PC-3 (cell line): ENCODE results near the gene TMEM184B. TPM values are rescaled to one million over a fixed set of nuclear protein-coding genes. Genes with fewer than 3 reads are reported as not detected.

Experiments
- ATAC-seq: fragments of 200-7000 bp; cut with Tn5 transposase; 2 replicates; pipeline ENCODE4 v1.9.1; 2020; ENCODE audit warnings: mild to moderate bottlenecking, moderate library complexity
- BruUV-seq: library from RNA; stranded (reverse); fragments of 400-500 nt; replicated peaks from 2 replicates; lab custom pipeline; 2021; lab: Mats Ljungman, UMichigan
- CTCF ChIA-PET: fragments of 300-600 bp; sonication (Branson Sonifier 250); formaldehyde crosslinking; loops from one replicate; lab custom pipeline; 2022; ENCODE audit warnings: antibody characterized with exemption; lab: Charles Lee
- POLR2A ChIA-PET: fragments of 300-600 bp; sonication (Branson Sonifier 250); formaldehyde crosslinking; loops from one replicate; lab custom pipeline; 2022; ENCODE audit warnings: antibody characterized with exemption; ENCODE audit not compliant: unreplicated experiment; lab: Charles Lee
- DNase-seq: peaks from one replicate; pipeline ENCODE4 v3.0.0-alpha.2; 2015
- H2AFZ ChIP-seq: fragments of 300-600 bp; sonication (generic); 2 replicates; pipeline ENCODE4 v1.6.0; 2016; ENCODE audit warnings: antibody characterized with exemption, low read length
- H3F3A ChIP-seq: fragments of 300-600 bp; sonication (generic); one replicate; pipeline ENCODE4 v1.6.0; 2017; ENCODE audit warnings: antibody characterized with exemption, low read length, control low read depth, mild to moderate bottlenecking; ENCODE audit not compliant: unreplicated experiment
- H3K27ac ChIP-seq: fragments of 300-600 bp; sonication (generic); 2 replicates; pipeline ENCODE4 v1.5.1; 2016; ENCODE audit warnings: mild to moderate bottlenecking, low read length
- H3K27me3 ChIP-seq: fragments of 300-600 bp; sonication (generic); 2 replicates; pipeline ENCODE4 v1.6.1; 2016; ENCODE audit warnings: low read length, mixed read lengths
- H3K36me3 ChIP-seq: fragments of 300-600 bp; sonication (generic); 2 replicates; pipeline ENCODE4 v1.6.1; 2016; ENCODE audit warnings: low read depth, mixed run types, low read length, mixed read lengths
- H3K4me1 ChIP-seq: fragments of 300-600 bp; sonication (generic); 2 replicates; pipeline ENCODE4 v1.5.1; 2016; ENCODE audit warnings: low read length; ENCODE audit not compliant: insufficient read depth
- H3K4me2 ChIP-seq: fragments of 300-600 bp; sonication (generic); 2 replicates; pipeline ENCODE4 v1.6.0; 2016; ENCODE audit warnings: low read length
- H3K4me3 ChIP-seq: fragments of 300-600 bp; sonication (generic); 2 replicates; pipeline ENCODE4 v1.5.1; 2016; ENCODE audit warnings: mild to moderate bottlenecking, low read length, mixed read lengths
- H3K79me2 ChIP-seq: fragments of 300-600 bp; sonication (generic); 2 replicates; pipeline ENCODE4 v1.6.1; 2017; ENCODE audit warnings: low read length, mixed read lengths
- H3K9ac ChIP-seq: fragments of 300-600 bp; sonication (generic); 2 replicates; pipeline ENCODE4 v1.6.0; 2016; ENCODE audit warnings: mild to moderate bottlenecking, low read length
- H3K9me2 ChIP-seq: fragments of 300-600 bp; sonication (generic); replicated peaks from 2 replicates; pipeline ENCODE4 v1.6.1; 2016; ENCODE audit warnings: mixed run types, low read length, mixed read lengths
- H3K9me3 ChIP-seq: fragments of 300-600 bp; sonication (generic); 2 replicates; pipeline ENCODE4 v1.6.1; 2016; ENCODE audit warnings: low read length, mixed read lengths
- H4K20me1 ChIP-seq: fragments of 300-600 bp; sonication (generic); 2 replicates; pipeline ENCODE4 v1.6.1; 2016; ENCODE audit warnings: low read length, mixed read lengths
- EZH2 ChIP-seq: fragments of 300-600 bp; sonication (generic); IDR thresholded peaks from one replicate; pipeline ENCODE4 v1.6.1; 2017; ENCODE audit warnings: antibody characterized with exemption, mild to moderate bottlenecking, low read length; ENCODE audit not compliant: unreplicated experiment
- EZH2phosphoT487 ChIP-seq: fragments of 300-600 bp; sonication (generic); IDR thresholded peaks from 2 replicates; pipeline ENCODE4 v1.6.1; 2018; ENCODE audit warnings: mild to moderate bottlenecking, antibody characterized with exemption, low read length, borderline replicate concordance
- intact Hi-C: fragments of 100-400 bp; cut with micrococcal nuclease; formaldehyde crosslinking; loops from 2 replicates; pipeline ENCODE4 v1.9.0; 2023
- total RNA-seq: library from RNA; depleted of rRNA; stranded (reverse); fragments of >200 nt; gene quantifications from 2 replicates; pipeline ENCODE4 v1.2.3, GENCODE V29; 2014
- TF ChIP-seq, protein P1 (sequence below): fragments of 300-600 bp; sonication (generic); conservative IDR thresholded peaks from 2 replicates; pipeline ENCODE4 v1.5.1; 2017; ENCODE audit warnings: antibody characterized with exemption, low read depth, mild to moderate bottlenecking, low read length

Gene TMEM184B
- total RNA-seq, 1 experiment from 2014 or later = 37.5 TPM

DNA sequence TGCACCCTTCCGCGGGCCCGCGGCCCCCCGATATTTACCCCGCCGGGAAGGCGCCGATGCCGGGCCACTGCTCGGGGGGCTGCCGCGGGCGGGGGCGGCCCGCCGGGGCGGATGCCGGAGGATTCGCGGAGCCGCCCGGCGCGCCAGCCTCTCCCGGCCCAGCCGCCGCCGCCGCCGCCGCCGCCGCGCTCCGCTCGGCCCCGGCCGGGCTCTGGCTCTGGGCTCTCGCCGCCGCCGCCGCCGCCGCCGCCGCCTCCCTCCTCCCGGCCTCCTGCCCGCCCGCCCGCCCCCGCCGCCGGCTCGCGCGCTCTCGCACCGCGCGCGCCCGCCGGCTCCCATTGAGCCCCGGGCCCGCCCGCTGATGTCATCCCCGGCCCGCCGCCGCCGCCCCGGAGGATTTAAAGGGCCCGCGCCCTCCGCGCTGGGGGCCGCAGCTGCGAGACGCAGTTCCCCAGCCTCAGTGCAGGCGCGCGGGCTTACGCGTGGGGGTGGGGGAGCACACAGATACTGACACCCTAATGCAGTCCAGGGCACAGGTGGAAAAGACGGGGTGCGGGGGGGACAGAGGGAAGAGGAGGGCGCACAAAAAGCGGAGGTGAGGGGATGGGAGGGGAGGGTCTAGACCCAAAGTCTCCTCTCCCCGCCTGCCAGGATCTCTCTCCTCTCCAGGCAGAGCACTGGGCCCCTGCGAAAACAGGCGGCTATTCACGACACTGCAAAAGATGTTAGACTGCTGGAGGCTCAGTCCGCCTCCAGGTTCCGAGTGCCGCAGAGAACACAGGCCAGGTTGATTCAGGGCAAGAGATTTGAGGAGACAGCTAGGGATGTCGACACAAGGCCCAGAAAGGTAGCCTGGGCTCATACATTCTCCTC is 44.5 kb upstream of the TMEM184B start, which contains the start of gene CSNK1E:
Gene CSNK1E (minus strand): TSS at position 312 of the 873 bp plus-strand sequence. CDS start 3,276 bp downstream, outside the sequence.
- ATAC-seq (peak; percentile 19), DNase-seq (peak; percentile 57)
- Histone ChIP-seq H4K20me1 (peaks cover 19% of the 10 kb centered on the region), H3K9me3 (no peaks in the 10 kb centered on the region), H2AFZ (peak within 1 kb of the TSS; percentile 29), H3K27me3 (no peaks in the 10 kb centered on the region), H3K4me3 (peak within 1 kb of the TSS; percentile 99), H3K36me3 (peaks cover 8% of the 10 kb centered on the region), H3K27ac (peak within 1 kb of the TSS; percentile 99), H3F3A (no peaks in the 10 kb centered on the region), H3K9ac (peak within 1 kb of the TSS; percentile 100), H3K9me2 (no peaks in the 10 kb centered on the region), H3K4me2 (peak within 1 kb of the TSS; percentile 99), H3K79me2 (peaks cover 53% of the 10 kb centered on the region), H3K4me1 (peaks cover 44% of the 10 kb centered on the region)
- ChIA-PET CTCF (no interaction called here), POLR2A (interaction anchor here (0.6 to 1.2 kb wide), 3 partner anchors 28 to 98 kb away, joined by 3 to 42 read pairs (median 4); no protein-coding TSS in a partner anchor)
- intact Hi-C loops = loop anchor here (5.0 kb wide), 1 partner anchor 80 kb away; no protein-coding TSS in a partner anchor
- BruUV-seq = TSS peak; percentile 32
- TF ChIP-seq, protein P1, sequence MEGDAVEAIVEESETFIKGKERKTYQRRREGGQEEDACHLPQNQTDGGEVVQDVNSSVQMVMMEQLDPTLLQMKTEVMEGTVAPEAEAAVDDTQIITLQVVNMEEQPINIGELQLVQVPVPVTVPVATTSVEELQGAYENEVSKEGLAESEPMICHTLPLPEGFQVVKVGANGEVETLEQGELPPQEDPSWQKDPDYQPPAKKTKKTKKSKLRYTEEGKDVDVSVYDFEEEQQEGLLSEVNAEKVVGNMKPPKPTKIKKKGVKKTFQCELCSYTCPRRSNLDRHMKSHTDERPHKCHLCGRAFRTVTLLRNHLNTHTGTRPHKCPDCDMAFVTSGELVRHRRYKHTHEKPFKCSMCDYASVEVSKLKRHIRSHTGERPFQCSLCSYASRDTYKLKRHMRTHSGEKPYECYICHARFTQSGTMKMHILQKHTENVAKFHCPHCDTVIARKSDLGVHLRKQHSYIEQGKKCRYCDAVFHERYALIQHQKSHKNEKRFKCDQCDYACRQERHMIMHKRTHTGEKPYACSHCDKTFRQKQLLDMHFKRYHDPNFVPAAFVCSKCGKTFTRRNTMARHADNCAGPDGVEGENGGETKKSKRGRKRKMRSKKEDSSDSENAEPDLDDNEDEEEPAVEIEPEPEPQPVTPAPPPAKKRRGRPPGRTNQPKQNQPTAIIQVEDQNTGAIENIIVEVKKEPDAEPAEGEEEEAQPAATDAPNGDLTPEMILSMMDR = no peak
- TF ChIP-seq EZH2 (no peak), EZH2phosphoT487 (no peak)

DNA sequence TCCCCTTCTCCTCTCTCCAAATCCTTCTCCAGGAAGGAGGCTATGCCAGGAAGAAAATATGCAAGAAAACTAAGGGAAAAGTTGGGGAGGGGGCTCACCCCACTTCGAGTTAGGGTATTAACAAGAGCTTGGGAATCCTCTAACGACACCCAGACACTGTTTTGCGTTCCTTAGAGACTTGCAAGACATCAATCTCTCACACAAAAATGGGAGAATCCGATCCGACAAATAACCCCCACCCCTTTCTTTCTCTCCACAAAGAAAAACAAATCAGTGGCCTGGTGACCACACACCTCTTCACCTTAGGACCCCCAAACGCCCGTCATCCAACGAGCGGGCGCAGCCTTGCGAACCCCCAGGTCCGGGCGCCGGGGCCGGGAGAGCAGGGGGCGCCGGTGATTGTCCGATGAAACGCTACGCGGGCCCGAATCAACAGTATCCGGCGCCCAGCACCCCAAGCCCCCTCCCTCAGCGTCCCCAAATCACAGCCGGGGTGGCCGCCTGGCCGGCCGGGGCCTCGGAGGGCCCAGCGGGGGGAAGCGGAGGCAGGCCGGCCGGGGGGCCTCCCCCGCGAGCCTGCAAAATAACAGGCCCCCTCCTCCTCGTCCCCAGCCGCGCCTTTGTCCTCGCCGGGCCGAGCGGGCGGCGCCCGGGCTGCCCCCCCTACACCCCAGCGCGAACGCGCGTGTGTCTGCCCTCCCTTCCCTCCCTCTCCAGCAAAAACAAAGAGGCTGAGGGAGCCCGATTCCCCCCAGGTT is 43.7 kb upstream of the TMEM184B start:
- BruUV-seq = TSS peak; percentile 34
- peak overlapping the region; percentile 98 for H3K27ac ChIP-seq
- H3K4me3 ChIP-seq = peak overlapping the region; percentile 99
- H3K36me3 ChIP-seq = peaks cover 13% of the 10 kb centered on the region
- H3K4me2 ChIP-seq = peak overlapping the region; percentile 99
- H3K4me1 ChIP-seq = peaks cover 48% of the 10 kb centered on the region
- H3K9me2 ChIP-seq = no peaks in the 10 kb centered on the region
- H4K20me1 ChIP-seq = peaks cover 21% of the 10 kb centered on the region
- POLR2A ChIA-PET = no interaction called here
- no peaks in the 10 kb centered on the region for H3F3A ChIP-seq
- H3K79me2 ChIP-seq = peaks cover 62% of the 10 kb centered on the region
- no peak overlapping the region for H2AFZ ChIP-seq
- ATAC-seq = peak; percentile 13
- CTCF ChIA-PET = no interaction called here
- intact Hi-C loops = loop anchor here (5.0 kb wide), 1 partner anchor 79 kb away; no protein-coding TSS in a partner anchor
- no peak for DNase-seq
- no peaks in the 10 kb centered on the region for H3K27me3 ChIP-seq
- H3K9me3 ChIP-seq = no peaks in the 10 kb centered on the region
- H3K9ac ChIP-seq = peak overlapping the region; percentile 100
- TF ChIP-seq, protein P1 = no peak
- TF ChIP-seq EZH2 (no peak), EZH2phosphoT487 (no peak)
